Breast epithelium (tissue), 4 donors: ENCODE measurements around the gene LBHD1. TPM values are rescaled to one million over a fixed set of nuclear protein-coding genes. Genes with fewer than 3 reads are reported as not detected.

Source experiments
- DNase-seq, 2 donors: peaks; one replicate each; pipeline ENCODE4 v3.0.0-alpha.2; 2019; ENCODE audit warnings: low spot score in 2 of 2
- H3K27ac ChIP-seq, 2 donors: fragments of 200-600 bp; sonication (generic) in 1 of 2; one replicate each; pipeline ENCODE4 v1.5.1; 2016 to 2019; ENCODE audit warnings: mild to moderate bottlenecking in 1 of 2
- H3K27me3 ChIP-seq, 2 donors: fragments of 200-600 bp; sonication (generic) in 1 of 2; one replicate each; pipeline versions ENCODE4 v1.5.1 to v1.6.0; 2017 to 2019; ENCODE audit warnings: control low read depth in 1 of 2, mild to moderate bottlenecking in 1 of 2
- H3K36me3 ChIP-seq: fragments of 200-600 bp; one replicate; pipeline ENCODE4 v1.5.1; 2019
- H3K4me1 ChIP-seq, 2 donors: fragments of 200-600 bp; sonication (generic); one replicate each; pipeline ENCODE4 v1.5.1; 2016 to 2019; ENCODE audit warnings: control low read depth in 1 of 2
- H3K4me3 ChIP-seq, 3 donors: fragments of 200-600 bp; sonication (generic); 1 replicate in 2 of 3; 2 replicates in 1 of 3; pipeline ENCODE4 v1.5.1; 2016 to 2019; ENCODE audit warnings: mild to moderate bottlenecking in 3 of 3, moderate library complexity in 2 of 3
- H3K9me3 ChIP-seq, 2 donors: fragments of 200-600 bp; sonication (generic) in 1 of 2; one replicate each; pipeline ENCODE4 v1.5.1; 2016 to 2019; ENCODE audit warnings: control low read depth in 1 of 2
- CTCF ChIP-seq, 3 donors: fragments of 450-650 bp; IDR thresholded peaks; one replicate each; pipeline ENCODE4 v1.5.1; 2016 to 2017; ENCODE audit warnings: antibody characterized with exemption in 3 of 3, mild to moderate bottlenecking in 3 of 3, moderate library complexity in 3 of 3
- POLR2A ChIP-seq: fragments of 450-650 bp; IDR thresholded peaks from one replicate; pipeline ENCODE4 v1.6.1; 2016; ENCODE audit warnings: antibody characterized with exemption, mild to moderate bottlenecking, moderate library complexity
- POLR2AphosphoS5 ChIP-seq, 3 donors: sonication (generic); formaldehyde crosslinking; IDR thresholded peaks; one replicate each; pipeline ENCODE4 v1.6.1; 2017; ENCODE audit warnings: antibody characterized with exemption in 3 of 3
- intact Hi-C: fragments of 100-400 bp; cut with DNase I; formaldehyde crosslinking; loops from one replicate; pipeline ENCODE4 v1.15.1; 2023; ENCODE audit warnings: low total_unique reads
- total RNA-seq, 3 donors: library from RNA; depleted of rRNA; stranded (reverse); fragments of >200 nt; gene quantifications; one replicate each; pipeline ENCODE4 v1.1.0, GENCODE V29; 2016

Gene LBHD1
- total RNA-seq, 3 donors from 2014 or later: 4.3 to 6.0 (median 5.6) TPM

DNA sequence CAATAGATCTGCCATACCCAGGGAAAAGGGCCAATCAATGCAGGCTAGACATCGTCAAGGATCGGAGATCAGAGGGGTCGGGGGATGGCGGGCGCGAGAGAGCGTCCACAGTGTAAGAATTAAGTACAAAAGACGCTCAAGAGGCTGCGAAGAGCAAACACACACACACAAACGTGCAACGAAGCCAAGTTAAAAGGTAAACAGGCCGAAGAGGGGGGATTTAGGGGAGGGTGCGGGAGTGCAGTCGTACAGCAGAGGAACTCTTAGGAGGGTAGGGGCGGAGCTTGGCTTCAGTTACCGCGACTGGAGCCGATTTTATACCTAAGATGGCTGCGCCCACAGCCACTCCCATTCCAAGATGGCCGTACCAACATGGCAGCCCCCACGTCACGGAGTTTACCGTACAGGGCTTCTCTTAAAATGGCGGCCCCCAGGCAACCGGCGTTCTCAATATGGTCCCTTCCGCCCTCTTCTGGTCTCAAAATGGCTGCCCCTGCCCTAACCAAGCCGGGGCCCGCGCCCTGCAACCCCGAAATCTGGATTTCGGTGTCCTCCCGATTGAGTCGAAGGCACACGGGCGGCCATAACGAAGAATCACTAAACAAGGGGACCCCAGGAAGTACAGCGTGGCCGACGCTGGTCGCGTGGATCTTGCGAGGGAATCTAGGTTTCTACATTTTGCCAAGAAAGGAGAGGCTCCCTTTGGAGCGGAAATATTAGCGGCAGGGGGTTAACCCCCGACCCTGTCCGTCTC lies 37.4 kb upstream of the LBHD1 start:
- Histone ChIP-seq H3K36me3 (no peaks in the 10 kb centered on the region), H3K4me3 (peak overlapping the region; percentile 62 to 85 (median 69)), H3K9me3 (no peaks in the 10 kb centered on the region), H3K27ac (peak overlapping the region; percentile 96), H3K27me3 (no peaks in the 10 kb centered on the region), H3K4me1 (peaks cover 3 to 16% of the 10 kb centered on the region in 2 donors)
- intact Hi-C loops: no loop called here
- DNase-seq: peak; percentile 98 to 99
- TF ChIP-seq POLR2A: peak; percentile 89
- TF ChIP-seq POLR2AphosphoS5 (IDR thresholded peaks at IDR 0.05): peak; percentile 80 to 91 (median 84)
- TF ChIP-seq CTCF (IDR thresholded peaks at IDR 0.05): peak in 1 of 3 donors; percentile 6

DNA sequence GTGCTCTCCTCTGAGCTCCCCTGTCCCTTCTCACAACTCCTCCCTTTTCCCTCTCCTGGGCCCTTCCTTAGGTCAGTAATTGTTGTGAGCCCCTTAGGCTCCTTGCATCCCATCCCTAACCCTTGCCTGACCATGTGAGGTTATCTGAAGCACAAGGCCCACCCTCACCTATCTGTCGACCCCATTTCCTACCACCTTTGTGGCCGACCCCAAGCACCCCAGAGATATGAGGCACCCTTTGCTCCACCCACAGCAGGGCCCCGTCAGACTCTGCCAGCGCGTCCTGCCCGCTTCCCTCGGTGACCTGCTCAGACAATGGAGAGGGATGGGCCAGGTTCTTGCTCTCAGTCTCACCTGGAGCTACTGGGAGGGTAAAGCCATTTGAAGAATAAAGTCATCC lies 36.7 kb upstream of the LBHD1 start:
- TF ChIP-seq CTCF (IDR thresholded peaks at IDR 0.05) (no peak), POLR2AphosphoS5 (IDR thresholded peaks at IDR 0.05) (no peak), POLR2A (no peak)
- H3K4me3 ChIP-seq: peak overlapping the region; percentile 62 to 85 (median 69)
- H3K36me3 ChIP-seq: no peaks in the 10 kb centered on the region
- peaks cover 3 to 16% of the 10 kb centered on the region in 2 donors for H3K4me1 ChIP-seq
- intact Hi-C loops: no loop called here
- peak overlapping the region; percentile 96 for H3K27ac ChIP-seq
- peak in 1 of 2 donors; percentile 45 for DNase-seq
- H3K9me3 ChIP-seq: no peaks in the 10 kb centered on the region
- H3K27me3 ChIP-seq: no peaks in the 10 kb centered on the region

DNA sequence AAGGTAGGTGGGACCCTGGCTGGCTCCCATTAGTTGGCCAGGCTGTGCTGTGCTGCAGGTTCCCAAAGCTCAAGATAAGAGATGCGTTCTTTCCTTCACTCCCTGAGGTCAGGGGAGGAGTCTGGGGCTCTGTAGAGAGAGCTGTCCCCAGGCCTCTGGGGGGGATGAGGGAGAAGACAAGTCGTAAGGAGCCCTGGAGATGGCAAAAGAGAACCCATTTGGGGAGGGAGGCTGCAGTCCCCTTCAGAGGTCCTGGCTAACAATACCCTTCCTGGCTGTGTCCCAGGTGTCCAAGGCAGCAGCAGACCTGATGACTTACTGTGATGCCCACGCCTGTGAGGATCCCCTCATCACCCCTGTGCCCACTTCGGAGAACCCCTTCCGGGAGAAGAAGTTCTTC lies 36.3 kb upstream of the LBHD1 start:
- H3K27ac ChIP-seq: peak overlapping the region; percentile 96
- H3K4me1 ChIP-seq: peaks cover 3 to 16% of the 10 kb centered on the region in 2 donors
- H3K27me3 ChIP-seq: no peaks in the 10 kb centered on the region
- no peak for DNase-seq
- H3K4me3 ChIP-seq: peak overlapping the region; percentile 62 to 85 (median 69)
- H3K36me3 ChIP-seq: no peaks in the 10 kb centered on the region
- TF ChIP-seq POLR2AphosphoS5 (IDR thresholded peaks at IDR 0.05) (no peak), POLR2A (no peak), CTCF (IDR thresholded peaks at IDR 0.05) (no peak)
- H3K9me3 ChIP-seq: no peaks in the 10 kb centered on the region
- intact Hi-C loops: no loop called here

- intact Hi-C loops: no loop called here
- H3K27me3 ChIP-seq: no peaks in the 10 kb centered on the region
- H3K36me3 ChIP-seq: no peaks in the 10 kb centered on the region
- H3K4me3 ChIP-seq: peak within 1 kb of the TSS; percentile 64 to 87 (median 85)
- H3K9me3 ChIP-seq: no peaks in the 10 kb centered on the region
- DNase-seq: no peak
- H3K4me1 ChIP-seq: peaks cover 3 to 16% of the 10 kb centered on the region in 2 donors
- TF ChIP-seq CTCF (IDR thresholded peaks at IDR 0.05): no peak
- H3K27ac ChIP-seq: peak within 1 kb of the TSS; percentile 96
Measured at GRCh38 chr11:62707277-62707861, 35.3 kb upstream of the LBHD1 start, which contains the start of the genes BSCL2 and GNG3. Gene BSCL2, minus strand, starts transcription at chr11:62707424. Its CDS starts 229 bp downstream, at chr11:62707195. Gene GNG3, plus strand, starts transcription at chr11:62707676. Its CDS starts 620 bp downstream, at chr11:62708296.

DNA sequence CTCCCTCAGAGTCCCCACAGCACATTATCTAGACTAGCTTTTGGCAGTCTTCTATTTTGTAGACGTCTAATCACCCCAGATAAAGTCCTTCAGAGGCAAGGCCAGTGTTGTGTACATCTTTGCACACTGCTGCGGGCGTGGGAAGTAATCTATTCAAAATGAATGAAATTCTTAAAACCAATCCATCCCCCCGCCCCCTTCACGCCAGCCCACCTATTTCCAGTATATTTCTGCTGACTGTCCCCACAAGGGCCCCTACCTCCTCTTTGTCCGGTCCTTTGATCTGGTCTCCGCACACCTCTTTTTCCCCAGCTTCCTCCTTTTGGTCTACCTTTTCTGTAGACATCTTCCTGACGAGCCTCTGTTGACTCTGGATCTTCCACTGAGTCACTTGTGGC lies 34.8 kb upstream of the LBHD1 start:
- Histone ChIP-seq H3K27ac (peak overlapping the region; percentile 83 to 92), H3K4me3 (peak overlapping the region; percentile 64 to 87 (median 75)), H3K9me3 (no peaks in the 10 kb centered on the region), H3K27me3 (no peaks in the 10 kb centered on the region), H3K4me1 (peaks cover 3 to 16% of the 10 kb centered on the region in 2 donors), H3K36me3 (no peaks in the 10 kb centered on the region)
- TF ChIP-seq CTCF (IDR thresholded peaks at IDR 0.05) (no peak), POLR2AphosphoS5 (IDR thresholded peaks at IDR 0.05) (no peak), POLR2A (no peak)
- no peak for DNase-seq
- intact Hi-C loops: no loop called here
